Stomach (tissue), 9 donors: ENCODE measurements around the gene TSSK2. TPM values are rescaled to one million over a fixed set of nuclear protein-coding genes. Genes with fewer than 3 reads are reported as not detected.

Source experiments
- DNase-seq, 2 donors: peaks; one replicate each; pipeline versions ENCODE4 v3.0.0 to v3.0.0-alpha.2; 2013 to 2019
- H3K27ac ChIP-seq, 5 donors: fragments of 200-600 bp in 4 of 5; sonication (generic) in 4 of 5; one replicate each; pipeline ENCODE4 v1.5.1; 2013 to 2019; ENCODE audit warnings: mild to moderate bottlenecking in 1 of 5, moderate library complexity in 1 of 5
- H3K27me3 ChIP-seq, 3 donors: fragments of 200-600 bp; sonication (generic); one replicate each; pipeline ENCODE4 v1.5.1; 2017 to 2019; ENCODE audit warnings: mixed run types in 1 of 3
- H3K36me3 ChIP-seq, 4 donors: fragments of 200-600 bp; sonication (generic); 1 replicate in 3 of 4; 2 replicates in 1 of 4; pipeline ENCODE4 v1.5.1; 2016 to 2019
- H3K4me1 ChIP-seq, 4 donors: fragments of 200-600 bp; sonication (generic); one replicate each; pipeline ENCODE4 v1.5.1; 2016 to 2019
- H3K4me3 ChIP-seq, 4 donors: fragments of 200-600 bp; sonication (generic) in 3 of 4; one replicate each; pipeline ENCODE4 v1.5.1; 2016 to 2019; ENCODE audit warnings: mild to moderate bottlenecking in 1 of 4
- H3K9me3 ChIP-seq, 4 donors: fragments of 200-600 bp; sonication (generic); one replicate each; pipeline ENCODE4 v1.5.1; 2016 to 2019
- CTCF ChIP-seq, 7 experiments: fragments of 450-650 bp in 4 of 7; fragments of 200-600 bp in 3 of 7; sonication (generic) in 3 of 7; IDR thresholded peaks; one replicate each; pipeline ENCODE4 v1.5.1; 2016 to 2019; ENCODE audit warnings: antibody characterized with exemption in 7 of 7, control low read depth in 2 of 7, mild to moderate bottlenecking in 1 of 7
- EP300 ChIP-seq: sonication (generic); formaldehyde crosslinking; IDR thresholded peaks from one replicate; pipeline ENCODE4 v1.6.1; 2017; ENCODE audit warnings: antibody characterized with exemption
- POLR2A ChIP-seq, 4 donors: fragments of 450-650 bp; IDR thresholded peaks; one replicate each; pipeline ENCODE4 v1.6.1; 2016; ENCODE audit warnings: antibody characterized with exemption in 4 of 4, control low read depth in 2 of 4, mild to moderate bottlenecking in 1 of 4, moderate library complexity in 1 of 4
- POLR2AphosphoS5 ChIP-seq, 3 donors: sonication (generic); formaldehyde crosslinking; IDR thresholded peaks; one replicate each; pipeline ENCODE4 v1.6.1; 2016; ENCODE audit warnings: antibody characterized with exemption in 3 of 3
- WGBS, 5 donors: extraction: QIAGEN DNeasy Blood & Tissue Kit in 3 of 5; methylation state at CpG; one replicate each; pipeline versions ENCODE4 v1.1.5 to v1.1.7; 2013 to 2018; 5-methylcytosine and 5-hydroxymethylcytosine counted together
- intact Hi-C: fragments of 100-400 bp; cut with DNase I; formaldehyde crosslinking; loops from one replicate; pipeline ENCODE4 v1.15.1; 2023; ENCODE audit warnings: low total_unique reads
- polyA plus RNA-seq, 3 donors: library from polyadenylated mRNA; stranded (reverse); fragments of 200-250 nt; gene quantifications; one replicate each; pipeline ENCODE4 v1.2.3, GENCODE V29; 2013
- total RNA-seq, 5 donors: library from RNA; depleted of rRNA; stranded (reverse); fragments of >200 nt; gene quantifications; one replicate each; pipeline versions ENCODE4 v1.1.0 to v1.2.3, GENCODE V29; 2014 to 2016
- donor health status: healthy with polysubstance abuse.
- donor health status: Bipolar disorder and iron deficiency.
- donor health status: healthy.

Gene TSSK2
- total and polyA plus RNA-seq, 8 donors, result 0.08 TPM; not detected in 7

DNA sequence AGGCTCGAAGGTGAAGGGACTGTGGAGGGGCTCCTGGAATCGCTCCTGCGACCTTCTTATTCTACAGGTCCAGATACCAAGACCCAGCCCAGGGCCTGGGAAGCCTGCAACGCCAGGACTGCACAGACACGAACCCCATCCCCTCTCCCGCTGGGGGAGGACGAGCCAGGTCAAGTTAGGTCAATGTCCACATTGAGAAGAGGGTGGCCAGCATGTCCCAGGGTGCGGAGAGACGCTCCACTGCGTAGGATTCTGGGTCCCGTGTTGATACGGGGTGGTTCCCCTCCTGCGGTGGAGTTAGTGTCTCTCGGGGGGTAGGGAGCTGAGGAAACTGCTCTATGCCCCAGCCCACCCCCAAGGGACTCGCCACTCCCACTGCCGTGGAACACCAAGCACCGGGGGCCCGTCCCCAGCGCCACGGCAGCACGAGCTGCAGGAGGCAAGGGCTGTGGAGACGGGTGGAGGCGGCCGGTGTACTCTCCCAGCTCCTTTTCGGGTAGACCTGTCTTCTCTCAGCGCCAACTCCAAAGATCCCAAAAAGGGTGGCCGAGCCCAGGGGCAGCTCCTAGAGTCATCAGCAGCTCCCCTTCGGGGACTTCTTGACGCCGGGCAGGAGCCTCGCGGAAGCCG, 17.4 kb downstream of the TSSK2 start:
- intact Hi-C loops, result no loop called here

GRCh38 chr22:19149047-19149883, 18.2 kb downstream of the TSSK2 start:
- no peak for TF ChIP-seq EP300
- no peak for TF ChIP-seq CTCF (IDR thresholded peaks at IDR 0.05)
- no peak for TF ChIP-seq POLR2AphosphoS5 (IDR thresholded peaks at IDR 0.05)
- TF ChIP-seq POLR2A (IDR thresholded peaks at IDR 0.05), result no peak
- H3K36me3 ChIP-seq, result no peaks in the 10 kb centered on the region
- peaks cover 26 to 72% (median 53%) of the 10 kb centered on the region in 3 donors for H3K27me3 ChIP-seq
- H3K27ac ChIP-seq, result no peak overlapping the region
- H3K4me1 ChIP-seq, result peaks cover 0 to 22% (median 15%) of the 10 kb centered on the region in 4 donors
- intact Hi-C loops, result no loop called here
- peak in 1 of 2 donors; percentile 47 for DNase-seq
- 2 to 5% (median 4%) methylated on average over 19 to 92 of the region's 92 CpGs for WGBS, 5 donors
- H3K9me3 ChIP-seq, result peaks cover 0 to 4% (median 0%) of the 10 kb centered on the region in 4 donors
- peak overlapping the region; percentile 17 to 43 (median 38) for H3K4me3 ChIP-seq

More for the DNA sequence above, 17.4 kb downstream of the TSSK2 start:
- H3K27ac ChIP-seq, result no peak overlapping the region
- peaks cover 26 to 64% (median 53%) of the 10 kb centered on the region in 3 donors for H3K27me3 ChIP-seq
- no peaks in the 10 kb centered on the region for H3K36me3 ChIP-seq
- no peak for TF ChIP-seq CTCF (IDR thresholded peaks at IDR 0.05)
- no peak for TF ChIP-seq POLR2A (IDR thresholded peaks at IDR 0.05)
- TF ChIP-seq EP300, result no peak
- TF ChIP-seq POLR2AphosphoS5 (IDR thresholded peaks at IDR 0.05), result no peak
- WGBS, 5 donors, result 25 to 60% (median 37%) methylated on average over 13 to 33 of the region's 33 CpGs
- peaks cover 0 to 4% (median 0%) of the 10 kb centered on the region in 4 donors for H3K9me3 ChIP-seq
- peak overlapping the region in 1 of 4 donors; percentile 42 for H3K4me3 ChIP-seq
- H3K4me1 ChIP-seq, result peaks cover 5 to 28% (median 21%) of the 10 kb centered on the region in 4 donors
- no peak for DNase-seq

DNA sequence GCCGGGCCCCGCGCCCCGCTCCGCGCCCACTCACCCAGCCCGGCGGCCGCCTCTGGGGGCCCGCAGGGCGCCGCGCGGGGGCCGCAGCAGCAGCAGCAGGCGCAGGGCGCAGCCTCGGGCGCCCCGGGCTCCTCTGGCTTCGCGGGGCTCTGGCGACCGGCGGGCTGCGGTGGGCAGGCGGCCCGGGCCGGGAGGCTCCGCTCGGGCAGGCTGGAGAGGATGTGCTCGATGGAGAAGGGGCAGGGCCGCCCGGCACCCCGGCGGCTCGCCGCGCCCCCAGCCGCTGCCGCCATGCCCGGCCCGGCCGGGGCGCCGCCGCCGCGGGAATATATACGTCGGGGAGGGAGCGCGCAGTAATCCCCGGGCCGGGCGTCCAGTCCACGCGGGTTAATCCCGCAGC, 18.9 kb downstream of the TSSK2 start, which contains the start of gene GSC2:
Gene GSC2, minus strand, starts transcription at position 302 of the 400 bp plus-strand sequence. Its CDS starts 9 bp downstream, at position 293.
- WGBS, 5 donors, result 1 to 3% (median 2%) methylated on average over 26 to 58 of the region's 59 CpGs; no CpG with 5 or more reads in 1 of the 5 donors
- Histone ChIP-seq H3K27me3 (peaks cover 26 to 77% (median 53%) of the 10 kb centered on the region in 3 donors), H3K4me1 (peaks cover 0 to 22% (median 15%) of the 10 kb centered on the region in 4 donors), H3K4me3 (peak within 1 kb of the TSS; percentile 17 to 43 (median 38)), H3K27ac (no peak within 1 kb of the TSS), H3K36me3 (no peaks in the 10 kb centered on the region), H3K9me3 (peaks cover 0 to 4% (median 0%) of the 10 kb centered on the region in 4 donors)
- TF ChIP-seq CTCF (IDR thresholded peaks at IDR 0.05) (no peak), EP300 (no peak), POLR2AphosphoS5 (IDR thresholded peaks at IDR 0.05) (no peak), POLR2A (IDR thresholded peaks at IDR 0.05) (no peak)
- no peak for DNase-seq
- intact Hi-C loops, result no loop called here
